Activated CD4-positive, alpha-beta T cell treated with anti-CD3 and anti-CD28 coated beads, Interleukin-2, Interleukin-4, amounts not matched to agents 100 ng/mL and 50 ng/mL, durations not matched to agents 16 hours and 8 hours (primary cell): ENCODE data around the gene PFDN4.

Source experiments
- DNase-seq: peaks from one replicate; pipeline ENCODE4 v3.0.0-alpha.2; 2020; ENCODE audit warnings: low spot score

PFDN4 gene

GRCh38 chr20:54207743-54208547 lies at the start of gene PFDN4:
Gene PFDN4, plus strand, starts transcription at chr20:54208087. Its CDS starts 14 bp downstream, at chr20:54208101.
- peak; percentile 81 for DNase-seq

- DNase-seq = no peak
Observed at GRCh38 chr20:54158226-54158625, 49.7 kb upstream of the PFDN4 start.

GRCh38 chr20:54158856-54159418 lies 49.0 kb upstream of the PFDN4 start:
- no peak for DNase-seq

GRCh38 chr20:54160065-54161007 lies 47.6 kb upstream of the PFDN4 start:
- DNase-seq = no peak

- no peak for DNase-seq
Observed at GRCh38 chr20:54161008-54161820, 46.7 kb upstream of the PFDN4 start.

GRCh38 chr20:54161821-54162149 lies 46.1 kb upstream of the PFDN4 start:
- no peak for DNase-seq

GRCh38 chr20:54162378-54163009 lies 45.4 kb upstream of the PFDN4 start:
- DNase-seq = no peak

GRCh38 chr20:54163402-54163801 lies 44.5 kb upstream of the PFDN4 start:
- DNase-seq = no peak

- DNase-seq = no peak
Observed at GRCh38 chr20:54165014-54165413, 42.9 kb upstream of the PFDN4 start.

- DNase-seq = no peak
Observed at GRCh38 chr20:54165803-54166202, 42.1 kb upstream of the PFDN4 start.

- no peak for DNase-seq
Observed at GRCh38 chr20:54166987-54167662, 40.8 kb upstream of the PFDN4 start.

- DNase-seq = no peak
Observed at GRCh38 chr20:54167909-54168872, 39.7 kb upstream of the PFDN4 start.

GRCh38 chr20:54168961-54169862 lies 38.7 kb upstream of the PFDN4 start:
- no peak for DNase-seq

GRCh38 chr20:54170026-54170471 lies 37.8 kb upstream of the PFDN4 start:
- no peak for DNase-seq

GRCh38 chr20:54170963-54171362 lies 36.9 kb upstream of the PFDN4 start:
- no peak for DNase-seq

GRCh38 chr20:54172532-54172855 lies 35.4 kb upstream of the PFDN4 start:
- DNase-seq = no peak

- DNase-seq = no peak
Observed at GRCh38 chr20:54172856-54173652, 34.8 kb upstream of the PFDN4 start.
